Stomach (tissue), 9 donors: Measurements from ENCODE around the gene MED15. TPM values are rescaled to one million over a fixed set of nuclear protein-coding genes. Genes with fewer than 3 reads are reported as not detected.

ENCODE experiments used
- DNase-seq, 2 donors: peaks; one replicate each; pipeline versions ENCODE4 v3.0.0 to v3.0.0-alpha.2; 2013 to 2019
- H3K27ac ChIP-seq, 5 donors: fragments of 200-600 bp in 4 of 5; sonication (generic) in 4 of 5; one replicate each; pipeline ENCODE4 v1.5.1; 2013 to 2019; ENCODE audit warnings: mild to moderate bottlenecking in 1 of 5, moderate library complexity in 1 of 5
- H3K27me3 ChIP-seq, 3 donors: fragments of 200-600 bp; sonication (generic); one replicate each; pipeline ENCODE4 v1.5.1; 2017 to 2019; ENCODE audit warnings: mixed run types in 1 of 3
- H3K36me3 ChIP-seq, 4 donors: fragments of 200-600 bp; sonication (generic); 1 replicate in 3 of 4; 2 replicates in 1 of 4; pipeline ENCODE4 v1.5.1; 2016 to 2019
- H3K4me1 ChIP-seq, 4 donors: fragments of 200-600 bp; sonication (generic); one replicate each; pipeline ENCODE4 v1.5.1; 2016 to 2019
- H3K4me3 ChIP-seq, 4 donors: fragments of 200-600 bp; sonication (generic) in 3 of 4; one replicate each; pipeline ENCODE4 v1.5.1; 2016 to 2019; ENCODE audit warnings: mild to moderate bottlenecking in 1 of 4
- H3K9me3 ChIP-seq, 4 donors: fragments of 200-600 bp; sonication (generic); one replicate each; pipeline ENCODE4 v1.5.1; 2016 to 2019
- CTCF ChIP-seq, 7 experiments: fragments of 450-650 bp in 4 of 7; fragments of 200-600 bp in 3 of 7; sonication (generic) in 3 of 7; IDR thresholded peaks; one replicate each; pipeline ENCODE4 v1.5.1; 2016 to 2019; ENCODE audit warnings: antibody characterized with exemption in 7 of 7, control low read depth in 2 of 7, mild to moderate bottlenecking in 1 of 7
- EP300 ChIP-seq: sonication (generic); formaldehyde crosslinking; IDR thresholded peaks from one replicate; pipeline ENCODE4 v1.6.1; 2017; ENCODE audit warnings: antibody characterized with exemption
- POLR2A ChIP-seq, 4 donors: fragments of 450-650 bp; IDR thresholded peaks; one replicate each; pipeline ENCODE4 v1.6.1; 2016; ENCODE audit warnings: antibody characterized with exemption in 4 of 4, control low read depth in 2 of 4, mild to moderate bottlenecking in 1 of 4, moderate library complexity in 1 of 4
- POLR2AphosphoS5 ChIP-seq, 3 donors: sonication (generic); formaldehyde crosslinking; IDR thresholded peaks; one replicate each; pipeline ENCODE4 v1.6.1; 2016; ENCODE audit warnings: antibody characterized with exemption in 3 of 3
- WGBS, 5 donors: extraction: QIAGEN DNeasy Blood & Tissue Kit in 3 of 5; methylation state at CpG; one replicate each; pipeline versions ENCODE4 v1.1.5 to v1.1.7; 2013 to 2018; 5-methylcytosine and 5-hydroxymethylcytosine counted together
- intact Hi-C: fragments of 100-400 bp; cut with DNase I; formaldehyde crosslinking; loops from one replicate; pipeline ENCODE4 v1.15.1; 2023; ENCODE audit warnings: low total_unique reads
- polyA plus RNA-seq, 3 donors: library from polyadenylated mRNA; stranded (reverse); fragments of 200-250 nt; gene quantifications; one replicate each; pipeline ENCODE4 v1.2.3, GENCODE V29; 2013
- total RNA-seq, 5 donors: library from RNA; depleted of rRNA; stranded (reverse); fragments of >200 nt; gene quantifications; one replicate each; pipeline versions ENCODE4 v1.1.0 to v1.2.3, GENCODE V29; 2014 to 2016
- donor health status: healthy with polysubstance abuse.
- donor health status: Bipolar disorder and iron deficiency.
- donor health status: healthy.

The MED15 gene
- total and polyA plus RNA-seq, 8 donors: 28.3 to 289 (median 69.6) TPM

GRCh38 chr22:20510811-20511577 lies 3.6 kb downstream of the MED15 start:
- no peak for DNase-seq
- no peaks in the 10 kb centered on the region for H3K9me3 ChIP-seq
- H3K4me3 ChIP-seq: peak overlapping the region in 1 of 4 donors; percentile 75
- peaks cover 56 to 79% (median 70%) of the 10 kb centered on the region in 4 donors for H3K4me1 ChIP-seq
- H3K27ac ChIP-seq: peak overlapping the region in 4 of 5 donors; percentile 95 to 99 (median 98)
- no peaks in the 10 kb centered on the region for H3K27me3 ChIP-seq
- TF ChIP-seq CTCF (IDR thresholded peaks at IDR 0.05): no peak
- TF ChIP-seq POLR2AphosphoS5 (IDR thresholded peaks at IDR 0.05): no peak
- no peak for TF ChIP-seq EP300
- no peak for TF ChIP-seq POLR2A (IDR thresholded peaks at IDR 0.05)
- WGBS, 5 donors: 65 to 70% (median 67%) methylated on average over 10 of the region's 10 CpGs
- intact Hi-C loops: no loop called here
- peaks cover 0 to 19% (median 15%) of the 10 kb centered on the region in 4 donors for H3K36me3 ChIP-seq

GRCh38 chr22:20511578-20512229 lies 4.3 kb downstream of the MED15 start:
- TF ChIP-seq CTCF (IDR thresholded peaks at IDR 0.05): no peak
- no peak for TF ChIP-seq POLR2A (IDR thresholded peaks at IDR 0.05)
- TF ChIP-seq POLR2AphosphoS5 (IDR thresholded peaks at IDR 0.05): no peak
- no peak for TF ChIP-seq EP300
- WGBS, 5 donors: 68 to 87% (median 80%) methylated on average over 4 of the region's 4 CpGs
- Histone ChIP-seq H3K36me3 (peaks cover 0 to 22% (median 17%) of the 10 kb centered on the region in 4 donors), H3K9me3 (no peaks in the 10 kb centered on the region), H3K27ac (peak overlapping the region in 3 of 5 donors; percentile 95 to 99 (median 98)), H3K27me3 (no peaks in the 10 kb centered on the region), H3K4me3 (no peak overlapping the region), H3K4me1 (peaks cover 59 to 82% (median 71%) of the 10 kb centered on the region in 4 donors)
- intact Hi-C loops: no loop called here
- DNase-seq: no peak

- intact Hi-C loops: no loop called here
- Histone ChIP-seq H3K27ac (peak overlapping the region in 1 of 5 donors; percentile 51), H3K4me1 (peaks cover 52 to 85% (median 61%) of the 10 kb centered on the region in 4 donors), H3K9me3 (no peaks in the 10 kb centered on the region), H3K27me3 (no peaks in the 10 kb centered on the region), H3K4me3 (no peak overlapping the region), H3K36me3 (peaks cover 12 to 47% (median 38%) of the 10 kb centered on the region in 4 donors)
- DNase-seq: no peak
- WGBS, 5 donors: 71 to 78% (median 74%) methylated on average over 6 of the region's 6 CpGs
- TF ChIP-seq POLR2A (IDR thresholded peaks at IDR 0.05): no peak
Measured at GRCh38 chr22:20514658-20515406, 7.4 kb downstream of the MED15 start.

GRCh38 chr22:20516399-20516798 lies 9.0 kb downstream of the MED15 start:
- intact Hi-C loops: no loop called here
- Histone ChIP-seq H3K27ac (no peak overlapping the region), H3K4me3 (no peak overlapping the region)

More at GRCh38 chr22:20516399-20516798, 9.0 kb downstream of the MED15 start:
- DNase-seq: no peak
- no peak for TF ChIP-seq POLR2AphosphoS5 (IDR thresholded peaks at IDR 0.05)
- TF ChIP-seq POLR2A (IDR thresholded peaks at IDR 0.05): no peak
- TF ChIP-seq EP300: no peak
- no peak for TF ChIP-seq CTCF (IDR thresholded peaks at IDR 0.05)
- 79 to 93% (median 92%) methylated on average over 2 of the region's 2 CpGs for WGBS, 5 donors
- no peaks in the 10 kb centered on the region for H3K27me3 ChIP-seq
- no peaks in the 10 kb centered on the region for H3K9me3 ChIP-seq
- H3K36me3 ChIP-seq: peaks cover 20 to 57% (median 49%) of the 10 kb centered on the region in 4 donors
- peaks cover 36 to 82% (median 48%) of the 10 kb centered on the region in 4 donors for H3K4me1 ChIP-seq
